Endothelial cell of umbilical vein (primary cell): Measurements from ENCODE around the gene C11orf21. TPM values are rescaled to one million over a fixed set of nuclear protein-coding genes. Genes with fewer than 3 reads are reported as not detected.

ENCODE experiments used
- BruUV-seq: library from RNA; stranded (reverse); fragments of 400-500 nt; replicated peaks from 2 replicates; lab custom pipeline; 2021; lab: Mats Ljungman, UMichigan
- CTCF ChIA-PET: fragments of 300-600, 350-600 bp; sonication (Branson Sonifier 250); formaldehyde crosslinking; loops from one replicate; lab custom pipeline; 2021; ENCODE audit warnings: antibody characterized with exemption, inconsistent platforms; lab: Charles Lee
- POLR2A ChIA-PET: fragments of 300-600, 350-600 bp; sonication (Branson Sonifier 250); formaldehyde crosslinking; loops from one replicate; lab custom pipeline; 2021; ENCODE audit warnings: antibody characterized with exemption, inconsistent platforms; lab: Charles Lee
- DNase-seq: peaks from one replicate; pipeline ENCODE4 v3.0.0-alpha.2; 2011; ENCODE audit warnings: low read depth, low spot score
- FAIRE-seq: peaks from 2 replicates; lab custom pipeline; 2011; peaks lifted over from hg19 to GRCh38; lab: Jason Lieb, UNC
- H2AFZ ChIP-seq: 2 replicates; pipeline ENCODE4 v1.6.0; 2012; ENCODE audit warnings: low read depth, low read length, control low read depth, inconsistent platforms
- H3K27ac ChIP-seq: 2 replicates; pipeline ENCODE4 v1.5.1; 2011; ENCODE audit warnings: low read depth, mild to moderate bottlenecking, control low read depth, low read length, moderate library complexity; ENCODE audit not compliant: insufficient read depth
- H3K27me3 ChIP-seq, 2 experiments: 2 replicates each; pipeline versions ENCODE4 v1.6.0 to v1.6.1; 2011; ENCODE audit warnings: low read length in 2 of 2, mixed read lengths in 1 of 2; ENCODE audit not compliant: control insufficient read depth in 2 of 2, insufficient read depth in 2 of 2
- H3K36me3 ChIP-seq, 2 experiments: 2 replicates in 1 of 2; 3 replicates in 1 of 2; pipeline ENCODE4 v1.5.1; 2011; ENCODE audit warnings: low read length in 2 of 2, mild to moderate bottlenecking in 1 of 2, moderate library complexity in 1 of 2; ENCODE audit not compliant: control insufficient read depth in 2 of 2, insufficient read depth in 2 of 2; ENCODE audit errors: extremely low read depth in 1 of 2
- H3K4me1 ChIP-seq: 3 replicates; pipeline ENCODE4 v1.5.1; 2011; ENCODE audit warnings: mild to moderate bottlenecking, low read length; ENCODE audit not compliant: control insufficient read depth, insufficient read depth; ENCODE audit errors: extremely low read depth
- H3K4me2 ChIP-seq: 2 replicates; pipeline ENCODE4 v1.6.1; 2011; ENCODE audit warnings: low read length, control low read depth, mixed read lengths; ENCODE audit not compliant: insufficient read depth
- H3K4me3 ChIP-seq, 3 experiments: fragments of 200-600 bp in 1 of 3; sonication (generic), shearing (Covaris generic) in 1 of 3; replicated peaks in 1 of 3; 2 replicates each; pipeline ENCODE4 v1.5.1; 2011 to 2016; ENCODE audit warnings: control low read depth in 3 of 3, low read length in 3 of 3, mild to moderate bottlenecking in 2 of 3, inconsistent platforms in 1 of 3, low read depth in 1 of 3, moderate library complexity in 1 of 3; ENCODE audit not compliant: insufficient read depth in 1 of 3
- H3K79me2 ChIP-seq: 2 replicates; pipeline ENCODE4 v1.6.0; 2012; ENCODE audit warnings: low read length, inconsistent platforms; ENCODE audit not compliant: control insufficient read depth, insufficient read depth
- H3K9ac ChIP-seq: replicated peaks from 2 replicates; pipeline ENCODE3; 2011; ENCODE audit warnings: low read length, control low read depth; ENCODE audit not compliant: insufficient read depth; ENCODE audit errors: extremely low read depth
- H3K9me1 ChIP-seq: replicated peaks from 3 replicates; pipeline ENCODE4 v1.6.0; 2011; ENCODE audit warnings: mild to moderate bottlenecking, low read length; ENCODE audit not compliant: control insufficient read depth, insufficient read depth; ENCODE audit errors: extremely low read depth
- H3K9me3 ChIP-seq: replicated peaks from 2 replicates; pipeline ENCODE4 v1.5.1; 2012; ENCODE audit warnings: low read length, inconsistent platforms; ENCODE audit not compliant: control insufficient read depth, insufficient read depth
- H4K20me1 ChIP-seq: replicated peaks from 2 replicates; pipeline ENCODE3; 2011; ENCODE audit warnings: mild to moderate bottlenecking, low read length; ENCODE audit not compliant: control insufficient read depth, insufficient read depth; ENCODE audit errors: extremely low read depth
- EZH2 ChIP-seq: IDR thresholded peaks from 2 replicates; pipeline ENCODE4 v1.6.1; 2012; ENCODE audit warnings: borderline replicate concordance, low read depth, mild to moderate bottlenecking, moderate library complexity, low read length, inconsistent platforms; ENCODE audit not compliant: severe bottlenecking
- FOS ChIP-seq: IDR thresholded peaks from 2 replicates; pipeline ENCODE4 v1.6.1; 2011; ENCODE audit warnings: mild to moderate bottlenecking, low read length, moderate library complexity, borderline replicate concordance; ENCODE audit not compliant: insufficient read depth
- GATA2 ChIP-seq: IDR thresholded peaks from 2 replicates; pipeline ENCODE4 v1.7.0; 2011; ENCODE audit warnings: low read depth, mild to moderate bottlenecking, moderate library complexity, mixed read lengths, low read length; ENCODE audit not compliant: insufficient read length, insufficient read depth
- JUN ChIP-seq: IDR thresholded peaks from 2 replicates; pipeline ENCODE4 v1.6.1; 2011; ENCODE audit warnings: borderline replicate concordance, low read depth; ENCODE audit not compliant: insufficient read length, insufficient read depth
- MAX ChIP-seq: IDR thresholded peaks from 2 replicates; pipeline ENCODE4 v1.6.1; 2011; ENCODE audit not compliant: insufficient read depth, insufficient read length
- MYC ChIP-seq: IDR thresholded peaks from one replicate; pipeline ENCODE4 v1.6.1; 2011; ENCODE audit warnings: mild to moderate bottlenecking, low read depth, low read length
- POLR2A ChIP-seq: IDR thresholded peaks from 2 replicates; pipeline ENCODE4 v1.6.1; 2012; ENCODE audit warnings: low read depth, mild to moderate bottlenecking, control low read depth, low read length
- POLR2AphosphoS5 ChIP-seq: IDR thresholded peaks from 2 replicates; pipeline ENCODE4 v1.6.1; 2012; ENCODE audit warnings: low read depth, mild to moderate bottlenecking, control low read depth, low read length, moderate library complexity; ENCODE audit not compliant: insufficient read depth
- dilution Hi-C: fragments of 300-500 bp; cut with MboI; formaldehyde crosslinking; loops from one replicate; pipeline ENCODE4 v1.15.0; 2019; ENCODE audit warnings: low sequenced_read_pairs; ENCODE audit not compliant: extremely low pct_ligation_motif_present
- intact Hi-C: fragments of 100-400 bp; cut with micrococcal nuclease; formaldehyde crosslinking; loops from one replicate; pipeline ENCODE4 v1.10.0; 2022
- polyA plus RNA-seq, 4 experiments: library from polyadenylated mRNA; depleted of rRNA in 3 of 4; stranded (reverse) in 3 of 4; unstranded in 1 of 4; fragments of >200 nt; gene quantifications; 2 replicates each; pipeline versions ENCODE4 v1.2.1 to v1.2.3, GENCODE V29; 2011 to 2012; ENCODE audit warnings: missing spikeins in 1 of 4
- small RNA-seq: library from RNA; depleted of rRNA; stranded (forward); fragments of <200 nt; gene quantifications from one replicate; pipeline ENCODE3, GENCODE V24; 2012; ENCODE audit warnings: low replicate concordance, low read depth; ENCODE audit not compliant: insufficient read depth, insufficient read length
- total RNA-seq: library from RNA; stranded (reverse); gene quantifications from 2 replicates; pipeline ENCODE4 v1.2.3, GENCODE V29; 2021
- TF ChIP-seq, protein P1 (sequence below), 2 donors: IDR thresholded peaks; 1 replicate in 1 of 2; 2 replicates in 1 of 2; pipeline ENCODE4 v1.5.1; 2011; ENCODE audit warnings: low read length in 2 of 2, mild to moderate bottlenecking in 2 of 2, moderate library complexity in 2 of 2, control low read depth in 1 of 2, inconsistent platforms in 1 of 2, low read depth in 1 of 2; ENCODE audit not compliant: insufficient read depth in 1 of 2; ENCODE audit errors: extremely low read depth in 1 of 2

The C11orf21 gene
- total and polyA plus RNA-seq, 2 donors (not counting 3 experiments of a cell fraction or from before 2014, with no cell fraction given), result not detected

DNA sequence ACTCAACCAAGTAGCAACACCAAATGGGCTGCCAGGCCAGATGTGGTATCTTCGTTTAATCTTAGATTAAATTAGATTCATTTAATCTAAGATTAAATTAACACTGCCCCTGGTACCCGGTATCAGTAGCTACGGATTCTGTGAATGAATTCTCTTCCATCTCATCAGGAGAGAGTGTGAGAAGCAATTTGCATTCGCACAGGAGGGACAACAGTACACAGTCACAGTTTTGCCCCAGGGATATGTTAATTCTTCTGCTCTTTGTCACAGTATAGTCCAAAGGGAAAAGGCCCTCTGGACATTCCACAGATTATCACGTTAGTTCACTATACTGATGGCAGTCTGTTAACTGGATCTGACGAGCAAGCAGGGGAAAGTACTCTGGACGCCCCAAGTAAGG is 54.2 kb downstream of the C11orf21 start:
- intact Hi-C loops (no loop called here), dilution Hi-C loops (no loop called here)
- Histone ChIP-seq H3K4me2 (no peak overlapping the region), H3K9me3 (no peaks in the 10 kb centered on the region), H3K79me2 (no peaks in the 10 kb centered on the region), H3K4me3 (no peak overlapping the region), H4K20me1 (no peaks in the 10 kb centered on the region), H3K27me3 (peaks cover 2 to 12% of the 10 kb centered on the region in 2 experiments), H3K9me1 (no peaks in the 10 kb centered on the region), H3K4me1 (no peaks in the 10 kb centered on the region), H3K36me3 (no peaks in the 10 kb centered on the region), H2AFZ (no peak overlapping the region), H3K9ac (no peak overlapping the region), H3K27ac (no peak overlapping the region)
- FAIRE-seq, result no peak
- ChIA-PET CTCF (no interaction called here), POLR2A (no interaction called here)
- no peak for TF ChIP-seq POLR2AphosphoS5
- no peak for TF ChIP-seq JUN
- no peak for TF ChIP-seq MYC
- no peak for TF ChIP-seq MAX
- no peak for TF ChIP-seq GATA2
- no peak for TF ChIP-seq EZH2
- TF ChIP-seq, protein P1, sequence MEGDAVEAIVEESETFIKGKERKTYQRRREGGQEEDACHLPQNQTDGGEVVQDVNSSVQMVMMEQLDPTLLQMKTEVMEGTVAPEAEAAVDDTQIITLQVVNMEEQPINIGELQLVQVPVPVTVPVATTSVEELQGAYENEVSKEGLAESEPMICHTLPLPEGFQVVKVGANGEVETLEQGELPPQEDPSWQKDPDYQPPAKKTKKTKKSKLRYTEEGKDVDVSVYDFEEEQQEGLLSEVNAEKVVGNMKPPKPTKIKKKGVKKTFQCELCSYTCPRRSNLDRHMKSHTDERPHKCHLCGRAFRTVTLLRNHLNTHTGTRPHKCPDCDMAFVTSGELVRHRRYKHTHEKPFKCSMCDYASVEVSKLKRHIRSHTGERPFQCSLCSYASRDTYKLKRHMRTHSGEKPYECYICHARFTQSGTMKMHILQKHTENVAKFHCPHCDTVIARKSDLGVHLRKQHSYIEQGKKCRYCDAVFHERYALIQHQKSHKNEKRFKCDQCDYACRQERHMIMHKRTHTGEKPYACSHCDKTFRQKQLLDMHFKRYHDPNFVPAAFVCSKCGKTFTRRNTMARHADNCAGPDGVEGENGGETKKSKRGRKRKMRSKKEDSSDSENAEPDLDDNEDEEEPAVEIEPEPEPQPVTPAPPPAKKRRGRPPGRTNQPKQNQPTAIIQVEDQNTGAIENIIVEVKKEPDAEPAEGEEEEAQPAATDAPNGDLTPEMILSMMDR (IDR thresholded peaks at IDR 0.05; ENCODE audit: extremely low read depth in 1 of 2, insufficient read depth in 1 of 2, low read depth in 1 of 2, low read length in 2 of 2), result no peak
- TF ChIP-seq FOS, result no peak
- no peak for TF ChIP-seq POLR2A
- no TSS peak for BruUV-seq
- no peak for DNase-seq

Small RNAs within 50 kb of the gene (small RNA-seq; reads per million reads assigned to genes)
- gene RNU6-878P, result not detected

Other genes with a start within 250 kb of the C11orf21 start
- 21.0 and 34.1 TPM in 2 replicates for gene IGF2, start 162.5 kb downstream of the C11orf21 start, total RNA-seq
- 4.3 and 5.7 TPM in 2 replicates for gene IGF2, start 162.5 kb downstream of the C11orf21 start, polyA plus RNA-seq
- gene INS, start 140.7 kb downstream of the C11orf21 start, total RNA-seq, result not detected in 2 replicates
- not detected in 2 replicates for gene INS, start 140.7 kb downstream of the C11orf21 start, polyA plus RNA-seq
- gene TH, start 130.1 kb downstream of the C11orf21 start, total RNA-seq, result not detected in 2 replicates
- gene TH, start 130.1 kb downstream of the C11orf21 start, polyA plus RNA-seq, result not detected in 2 replicates
- gene ASCL2, start 31.3 kb downstream of the C11orf21 start, total RNA-seq, result not detected in 2 replicates
- gene ASCL2, start 31.3 kb downstream of the C11orf21 start, polyA plus RNA-seq, result not detected in 2 replicates
- gene TSPAN32, start 95 bp upstream of the C11orf21 start, total RNA-seq, result not detected in 2 replicates
- not detected in 2 replicates for gene TSPAN32, start 95 bp upstream of the C11orf21 start, polyA plus RNA-seq
- 409 and 445 TPM in 2 replicates for gene CD81, start 75.4 kb upstream of the C11orf21 start, total RNA-seq
- 641 and 802 TPM in 2 replicates for gene CD81, start 75.4 kb upstream of the C11orf21 start, polyA plus RNA-seq
- gene TSSC4, start 98.8 kb upstream of the C11orf21 start, total RNA-seq, result 59.6 and 61.9 TPM in 2 replicates
- gene TSSC4, start 98.8 kb upstream of the C11orf21 start, polyA plus RNA-seq, result 42.7 and 53.4 TPM in 2 replicates
- not detected in 2 replicates for gene TRPM5, start 142.6 kb upstream of the C11orf21 start, total RNA-seq
- gene TRPM5, start 142.6 kb upstream of the C11orf21 start, polyA plus RNA-seq, result not detected in 2 replicates
- 0.09 and 0.21 TPM in 2 replicates for gene KCNQ1, start 143.1 kb upstream of the C11orf21 start, total RNA-seq
- 0.07 and 0.08 TPM in 2 replicates for gene KCNQ1, start 143.1 kb upstream of the C11orf21 start, polyA plus RNA-seq